D721Med (cell line): ENCODE data around the gene PCDHGA11.
"Not testable (repeated sequence)": the region's sequence is repeated elsewhere in the genome, so short reads cannot be mapped to it uniquely, and the experiment has no call there.

Experiments
- DNase-seq: peaks from one replicate; pipeline ENCODE4 v3.0.0; 2011; ENCODE audit warnings: low spot score; ENCODE audit not compliant: insufficient read length
- FAIRE-seq: peaks from 2 replicates; lab custom pipeline; 2011; peaks lifted over from hg19 to GRCh38; lab: Jason Lieb, UNC
- TF ChIP-seq, protein P1 (sequence below): IDR thresholded peaks from 2 replicates; pipeline ENCODE4 v1.5.1; 2012; ENCODE audit warnings: mild to moderate bottlenecking, control low read depth; ENCODE audit not compliant: insufficient read depth; ENCODE audit errors: missing control alignments

Gene PCDHGA11

DNA sequence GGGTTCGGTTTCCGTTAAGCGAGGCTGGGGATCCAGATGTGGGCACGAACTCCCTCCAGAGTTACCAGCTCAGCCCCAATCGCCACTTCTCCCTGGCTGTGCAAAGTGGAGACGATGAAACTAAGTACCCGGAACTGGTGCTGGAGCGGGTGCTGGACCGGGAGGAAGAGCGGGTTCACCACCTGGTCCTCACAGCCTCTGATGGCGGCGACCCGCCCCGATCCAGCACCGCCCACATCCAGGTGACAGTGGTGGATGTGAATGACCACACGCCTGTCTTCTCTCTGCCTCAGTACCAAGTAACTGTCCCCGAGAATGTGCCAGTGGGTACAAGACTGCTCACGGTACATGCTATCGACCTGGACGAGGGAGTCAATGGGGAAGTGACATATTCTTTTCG lies 37.5 kb upstream of the PCDHGA11 start:
- FAIRE-seq = no peak

DNA sequence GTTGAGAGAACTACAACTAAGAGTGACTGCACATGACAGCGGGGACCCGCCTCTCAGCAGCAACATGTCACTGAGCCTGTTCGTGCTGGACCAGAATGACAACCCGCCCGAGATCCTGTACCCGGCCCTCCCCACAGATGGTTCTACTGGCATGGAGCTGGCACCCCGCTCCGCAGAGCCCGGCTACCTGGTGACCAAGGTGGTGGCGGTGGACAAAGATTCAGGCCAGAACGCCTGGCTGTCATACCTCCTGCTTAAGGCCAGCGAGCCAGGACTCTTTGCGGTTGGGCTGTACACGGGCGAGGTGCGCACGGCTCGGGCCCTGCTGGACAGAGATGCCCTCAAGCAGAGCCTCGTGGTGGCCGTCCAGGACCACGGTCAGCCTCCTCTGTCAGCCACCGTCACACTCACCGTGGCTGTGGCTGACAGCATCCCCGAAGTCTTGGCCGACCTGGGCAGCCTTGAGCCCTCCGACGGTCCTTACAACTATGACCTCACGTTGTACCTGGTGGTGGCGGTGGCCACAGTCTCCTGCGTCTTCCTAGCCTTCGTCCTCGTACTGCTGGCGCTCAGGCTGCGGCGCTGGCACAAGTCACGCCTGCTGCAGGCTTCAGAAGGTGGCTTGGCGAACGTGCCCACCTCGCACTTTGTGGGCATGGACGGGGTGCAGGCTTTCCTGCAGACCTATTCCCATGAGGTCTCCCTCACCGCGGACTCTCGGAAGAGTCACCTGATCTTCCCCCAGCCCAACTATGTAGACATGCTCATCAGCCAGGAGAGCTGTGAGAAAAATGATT lies 36.2 kb upstream of the PCDHGA11 start:
- DNase-seq (no peak), FAIRE-seq (no peak)
- TF ChIP-seq, protein P1, sequence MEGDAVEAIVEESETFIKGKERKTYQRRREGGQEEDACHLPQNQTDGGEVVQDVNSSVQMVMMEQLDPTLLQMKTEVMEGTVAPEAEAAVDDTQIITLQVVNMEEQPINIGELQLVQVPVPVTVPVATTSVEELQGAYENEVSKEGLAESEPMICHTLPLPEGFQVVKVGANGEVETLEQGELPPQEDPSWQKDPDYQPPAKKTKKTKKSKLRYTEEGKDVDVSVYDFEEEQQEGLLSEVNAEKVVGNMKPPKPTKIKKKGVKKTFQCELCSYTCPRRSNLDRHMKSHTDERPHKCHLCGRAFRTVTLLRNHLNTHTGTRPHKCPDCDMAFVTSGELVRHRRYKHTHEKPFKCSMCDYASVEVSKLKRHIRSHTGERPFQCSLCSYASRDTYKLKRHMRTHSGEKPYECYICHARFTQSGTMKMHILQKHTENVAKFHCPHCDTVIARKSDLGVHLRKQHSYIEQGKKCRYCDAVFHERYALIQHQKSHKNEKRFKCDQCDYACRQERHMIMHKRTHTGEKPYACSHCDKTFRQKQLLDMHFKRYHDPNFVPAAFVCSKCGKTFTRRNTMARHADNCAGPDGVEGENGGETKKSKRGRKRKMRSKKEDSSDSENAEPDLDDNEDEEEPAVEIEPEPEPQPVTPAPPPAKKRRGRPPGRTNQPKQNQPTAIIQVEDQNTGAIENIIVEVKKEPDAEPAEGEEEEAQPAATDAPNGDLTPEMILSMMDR = no peak

More for the DNA sequence above, 37.5 kb upstream of the PCDHGA11 start:
- no peak for DNase-seq
- TF ChIP-seq, protein P1 = no peak

DNA sequence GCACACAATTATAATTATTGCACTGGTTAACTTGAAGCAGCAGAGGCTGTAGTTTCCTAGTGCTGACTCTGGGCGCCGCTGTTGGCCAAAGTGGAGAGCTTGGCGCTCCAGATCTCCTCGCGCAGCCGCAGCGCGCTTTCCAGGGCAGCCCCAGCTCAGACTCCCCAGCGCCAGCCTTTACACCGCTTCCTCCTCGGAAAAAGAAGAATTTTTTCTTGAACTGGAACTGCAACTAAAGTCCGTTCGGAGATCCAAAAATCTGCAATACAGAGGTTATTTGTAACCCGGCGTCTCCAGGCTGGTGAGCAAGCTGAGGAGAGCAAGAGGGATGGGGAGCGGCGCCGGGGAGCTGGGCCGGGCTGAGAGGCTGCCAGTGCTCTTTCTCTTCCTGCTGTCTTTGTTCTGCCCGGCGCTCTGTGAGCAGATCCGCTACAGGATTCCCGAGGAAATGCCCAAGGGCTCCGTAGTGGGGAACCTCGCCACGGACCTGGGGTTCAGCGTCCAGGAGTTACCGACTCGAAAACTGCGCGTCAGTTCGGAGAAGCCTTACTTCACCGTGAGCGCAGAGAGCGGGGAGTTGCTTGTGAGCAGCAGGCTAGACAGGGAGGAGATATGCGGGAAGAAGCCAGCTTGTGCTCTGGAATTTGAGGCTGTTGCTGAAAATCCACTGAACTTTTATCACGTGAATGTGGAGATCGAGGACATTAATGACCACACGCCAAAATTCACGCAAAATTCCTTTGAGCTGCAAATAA lies 33.1 kb upstream of the PCDHGA11 start, which contains the start of gene PCDHGB4:
TSS of gene PCDHGB4 (plus strand) at position 142 of the 755 bp plus-strand sequence. CDS start at position 329, 187 bp downstream.
- FAIRE-seq, DNase-seq: not testable (repeated sequence)

DNA sequence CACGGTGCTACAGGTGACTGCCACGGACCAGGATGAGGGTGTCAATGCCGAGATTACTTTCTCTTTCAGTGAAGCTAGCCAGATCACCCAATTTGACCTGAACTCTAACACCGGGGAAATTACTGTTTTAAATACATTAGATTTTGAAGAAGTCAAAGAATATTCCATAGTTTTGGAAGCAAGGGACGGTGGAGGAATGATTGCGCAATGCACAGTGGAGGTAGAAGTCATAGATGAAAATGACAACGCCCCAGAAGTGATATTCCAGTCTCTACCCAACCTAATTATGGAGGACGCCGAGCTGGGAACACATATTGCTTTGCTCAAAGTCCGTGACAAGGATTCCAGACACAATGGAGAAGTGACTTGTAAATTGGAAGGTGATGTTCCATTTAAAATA lies 32.2 kb upstream of the PCDHGA11 start:
- no peak for FAIRE-seq

DNA sequence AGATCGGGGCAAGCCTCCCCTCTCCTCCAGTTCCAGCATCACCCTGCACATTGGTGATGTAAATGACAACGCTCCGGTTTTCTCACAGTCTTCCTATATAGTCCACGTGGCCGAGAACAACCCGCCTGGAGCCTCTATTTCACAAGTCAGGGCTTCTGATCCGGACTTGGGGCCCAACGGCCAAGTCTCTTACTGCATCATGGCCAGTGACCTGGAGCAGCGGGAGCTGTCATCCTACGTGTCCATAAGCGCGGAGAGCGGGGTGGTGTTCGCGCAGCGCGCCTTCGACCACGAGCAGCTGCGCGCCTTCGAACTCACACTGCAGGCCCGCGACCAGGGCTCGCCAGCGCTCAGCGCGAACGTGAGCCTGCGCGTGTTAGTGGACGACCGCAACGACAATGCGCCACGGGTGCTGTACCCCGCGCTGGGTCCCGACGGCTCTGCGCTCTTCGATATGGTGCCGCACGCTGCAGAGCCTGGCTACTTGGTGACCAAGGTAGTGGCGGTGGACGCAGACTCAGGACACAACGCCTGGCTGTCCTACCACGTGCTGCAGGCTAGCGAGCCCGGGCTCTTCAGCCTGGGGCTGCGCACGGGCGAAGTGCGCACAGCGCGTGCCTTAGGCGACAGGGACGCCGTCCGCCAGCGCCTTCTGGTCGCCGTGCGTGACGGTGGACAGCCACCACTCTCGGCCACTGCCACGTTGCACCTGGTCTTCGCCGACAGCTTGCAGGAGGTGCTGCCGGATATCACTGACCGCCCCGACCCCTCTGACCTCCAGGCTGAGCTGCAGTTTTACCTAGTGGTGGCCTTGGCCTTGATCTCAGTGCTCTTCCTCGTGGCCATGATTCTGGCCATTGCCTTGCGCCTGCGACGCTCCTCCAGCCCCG lies 31.5 kb upstream of the PCDHGA11 start:
- no peak for FAIRE-seq
- DNase-seq = no peak
- TF ChIP-seq, protein P1 = no peak

More for the DNA sequence above, 32.2 kb upstream of the PCDHGA11 start:
- TF ChIP-seq, protein P1 = no peak
- DNase-seq = no peak

DNA sequence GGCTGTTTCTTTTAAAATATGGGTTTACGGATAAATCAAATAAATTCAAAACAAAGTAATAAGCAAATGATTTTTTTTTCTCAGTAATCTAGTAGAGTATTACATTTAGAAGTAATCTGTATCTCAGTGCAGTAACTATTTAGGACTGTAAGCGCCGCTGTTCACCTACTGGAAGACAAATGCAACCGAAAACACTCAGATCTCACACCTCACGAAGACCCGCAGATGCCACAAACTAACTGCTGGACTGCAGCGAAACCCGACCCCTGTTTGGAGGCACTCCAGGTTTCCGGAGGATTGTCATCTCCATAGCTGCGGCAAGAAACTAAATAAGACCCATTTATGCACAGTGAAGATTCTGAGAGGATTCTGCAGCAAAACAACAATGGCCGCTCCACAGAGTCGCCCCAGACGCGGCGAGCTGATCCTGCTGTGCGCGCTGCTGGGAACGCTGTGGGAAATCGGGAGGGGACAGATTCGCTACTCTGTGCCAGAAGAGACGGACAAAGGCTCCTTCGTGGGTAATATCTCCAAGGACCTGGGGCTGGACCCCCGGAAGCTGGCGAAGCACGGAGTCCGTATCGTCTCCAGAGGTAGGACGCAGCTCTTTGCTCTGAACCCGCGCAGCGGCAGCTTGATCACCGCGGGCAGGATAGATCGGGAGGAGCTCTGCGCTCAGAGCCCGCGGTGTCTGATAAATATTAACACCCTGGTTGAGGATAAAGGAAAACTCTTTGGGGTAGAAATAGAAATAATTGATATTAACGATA lies 28.2 kb upstream of the PCDHGA11 start, which contains the start of gene PCDHGA8:
TSS of gene PCDHGA8 (plus strand) at position 205 of the 770 bp plus-strand sequence. CDS start at position 386, 181 bp downstream.
- FAIRE-seq (no peak), DNase-seq (no peak)
- TF ChIP-seq, protein P1 = no peak
